Measurements from ENCODE around the gene LLGL1. TPM values are rescaled to one million over a fixed set of nuclear protein-coding genes. Genes with fewer than 3 reads are reported as not detected.

The LLGL1 gene
- total RNA-seq, 1 experiment from 2014 or later: 65.0 TPM

DNA sequence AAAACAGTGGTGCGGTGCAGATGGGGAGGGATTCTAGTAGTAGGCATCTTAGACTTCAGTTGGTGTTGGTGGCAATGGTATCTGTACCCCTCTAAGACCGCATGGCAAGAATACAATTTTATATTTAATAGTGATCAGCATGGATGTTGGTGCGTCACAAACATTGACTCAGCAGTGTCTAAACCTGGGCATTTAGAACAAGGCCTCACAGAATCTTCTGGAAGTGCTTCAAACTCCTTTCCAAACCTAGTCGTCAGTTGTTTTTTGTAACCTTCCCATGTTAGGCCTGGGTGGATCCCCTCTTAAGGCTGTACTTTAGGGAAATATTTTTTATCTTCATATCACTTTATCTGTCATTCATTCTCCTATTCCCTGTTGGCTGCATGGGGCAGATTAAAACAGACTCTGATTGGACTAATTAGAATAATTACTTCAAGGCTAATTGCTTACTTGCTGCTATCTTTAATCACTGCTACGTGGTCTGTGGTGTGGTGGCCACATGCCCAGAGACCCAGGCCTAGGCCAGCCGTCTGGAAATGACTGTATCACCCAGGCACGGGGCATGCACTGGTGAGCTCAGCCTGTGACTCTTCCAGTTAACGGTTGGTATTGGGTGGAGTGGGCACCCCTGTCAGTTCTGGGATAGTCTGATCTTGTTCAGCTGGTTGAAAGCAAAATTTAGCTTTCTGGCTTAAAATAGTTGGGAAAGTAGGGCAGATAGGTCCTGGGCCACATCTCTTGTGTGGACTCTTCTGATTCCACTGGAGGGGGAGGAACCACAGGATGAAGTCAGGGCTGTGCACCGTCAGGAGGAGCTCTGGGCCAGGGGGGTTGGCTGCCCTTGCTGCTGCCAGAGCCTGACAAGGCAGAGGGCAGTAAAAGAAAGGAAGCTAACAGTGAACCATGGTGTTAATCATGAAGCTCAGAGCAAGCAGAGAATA lies 37.3 kb upstream of the LLGL1 start:
- Histone ChIP-seq H3K18ac (ENCODE audit: insufficient read length, low read depth, low read length) (no peak overlapping the region), H2BK120ac (ENCODE audit: low read depth, low read length, poor library complexity, severe bottlenecking) (no peak overlapping the region), H2BK20ac (ENCODE audit: low read depth, low read length, poor library complexity, severe bottlenecking) (no peak overlapping the region), H3K23ac (ENCODE audit: insufficient read length, low read depth, low read length) (no peak overlapping the region), H3T11ph (ENCODE audit: low read length) (no peak overlapping the region), H2AFZ (ENCODE audit: low read length) (no peak overlapping the region), H2BK12ac (ENCODE audit: insufficient read length, low read depth, low read length) (no peak overlapping the region), H2BK15ac (ENCODE audit: low read depth, low read length) (no peak overlapping the region), H4K8ac (replicated peaks; ENCODE audit: insufficient read length, low read depth, low read length) (no peak overlapping the region), H3K27ac (ENCODE audit: insufficient read length, low read depth, low read length) (no peak overlapping the region), H3K79me2 (ENCODE audit: insufficient read depth, low read length) (peaks cover 51% of the 10 kb centered on the region; the same call in 1 of the 2 replicates), H3K14ac (ENCODE audit: insufficient read depth, low read length) (no peak overlapping the region), H3K4ac (ENCODE audit: low read depth, low read length) (no peak overlapping the region), H3K79me1 (ENCODE audit: insufficient read depth, low read depth, low read length, poor library complexity, severe bottlenecking) (peaks cover 17% of the 10 kb centered on the region), H4K5ac (ENCODE audit: insufficient read length, low read depth, low read length) (no peak overlapping the region), H3K56ac (ENCODE audit: insufficient read length, low read depth, low read length) (no peak overlapping the region), H3K9ac (ENCODE audit: extremely low read depth, insufficient read length, low read length) (no peak overlapping the region), H3K9me3 (ENCODE audit: control insufficient read depth, low read depth, low read length) (no peaks in the 10 kb centered on the region), H2BK5ac (ENCODE audit: insufficient read length, low read length) (no peak overlapping the region), H4K20me1 (ENCODE audit: control insufficient read depth, insufficient read depth, insufficient read length) (no peaks in the 10 kb centered on the region), H4K91ac (ENCODE audit: insufficient read length, low read depth, low read length) (no peak overlapping the region), H3K23me2 (ENCODE audit: insufficient read length, low read depth, low read length, poor library complexity, severe bottlenecking) (peaks cover 21% of the 10 kb centered on the region), H3K4me1 (ENCODE audit: insufficient read depth, low read length) (peaks cover 9% of the 10 kb centered on the region; the same call in 1 of the 2 replicates), H3K27me3 (ENCODE audit: insufficient read depth, low read length) (no peaks in the 10 kb centered on the region), H2AK5ac (ENCODE audit: insufficient read length, low read length) (no peak overlapping the region), H3K4me2 (ENCODE audit: insufficient read depth, insufficient read length, low read length) (peak overlapping the region; percentile 72)
- peak overlapping the region in 1 of 2 experiments; percentile 10; a peak in 2 of 5 replicates for H3K4me3 Mint-ChIP-seq
- DNase-seq: no peak
- no peaks in the 10 kb centered on the region; a peak in 1 of 5 replicates for H3K9me3 Mint-ChIP-seq
- TF ChIP-seq, protein P1, sequence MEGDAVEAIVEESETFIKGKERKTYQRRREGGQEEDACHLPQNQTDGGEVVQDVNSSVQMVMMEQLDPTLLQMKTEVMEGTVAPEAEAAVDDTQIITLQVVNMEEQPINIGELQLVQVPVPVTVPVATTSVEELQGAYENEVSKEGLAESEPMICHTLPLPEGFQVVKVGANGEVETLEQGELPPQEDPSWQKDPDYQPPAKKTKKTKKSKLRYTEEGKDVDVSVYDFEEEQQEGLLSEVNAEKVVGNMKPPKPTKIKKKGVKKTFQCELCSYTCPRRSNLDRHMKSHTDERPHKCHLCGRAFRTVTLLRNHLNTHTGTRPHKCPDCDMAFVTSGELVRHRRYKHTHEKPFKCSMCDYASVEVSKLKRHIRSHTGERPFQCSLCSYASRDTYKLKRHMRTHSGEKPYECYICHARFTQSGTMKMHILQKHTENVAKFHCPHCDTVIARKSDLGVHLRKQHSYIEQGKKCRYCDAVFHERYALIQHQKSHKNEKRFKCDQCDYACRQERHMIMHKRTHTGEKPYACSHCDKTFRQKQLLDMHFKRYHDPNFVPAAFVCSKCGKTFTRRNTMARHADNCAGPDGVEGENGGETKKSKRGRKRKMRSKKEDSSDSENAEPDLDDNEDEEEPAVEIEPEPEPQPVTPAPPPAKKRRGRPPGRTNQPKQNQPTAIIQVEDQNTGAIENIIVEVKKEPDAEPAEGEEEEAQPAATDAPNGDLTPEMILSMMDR (conservative IDR thresholded peaks at IDR 0.05): no peak
- peaks cover 19 to 57% (median 35%) of the 10 kb centered on the region in 3 experiments; a peak in 6 of 7 replicates for H3K36me3 Mint-ChIP-seq (ENCODE audit: insufficient read depth in 1 of 3, low read depth in 3 of 3)
- H3K27me3 Mint-ChIP-seq (ENCODE audit: low read depth): no peaks in the 10 kb centered on the region
- H3K4me1 Mint-ChIP-seq: peaks cover 40 to 42% of the 10 kb centered on the region in 2 experiments
- peak overlapping the region in 2 of 3 experiments; percentile 51 to 83; a peak in 2 of 7 replicates for H3K27ac Mint-ChIP-seq
- no CpG with 5 or more reads among the region's 9 CpGs for WGBS (ENCODE audit: extremely low coverage, insufficient read length, low lambda C conversion rate)

Measured in H9 (cell line).